Measurements from ENCODE around the gene MRPS31. TPM values are rescaled to one million over a fixed set of nuclear protein-coding genes. Genes with fewer than 3 reads are reported as not detected.

Gene MRPS31
- total RNA-seq, 2 donors from 2014 or later: 17.8 to 31.5 TPM

GRCh38 chr13:40779796-40780285 lies 8.9 kb upstream of the MRPS31 start:
- Histone ChIP-seq H3K27me3 (no peaks in the 10 kb centered on the region), H3K4me3 (no peak overlapping the region), H3K27ac (no peak overlapping the region), H3K36me3 (no peaks in the 10 kb centered on the region), H3K9me3 (no peaks in the 10 kb centered on the region), H3K4me1 (peaks cover 0 to 7% of the 10 kb centered on the region in 2 donors)
- no peak for TF ChIP-seq CTCF (IDR thresholded peaks at IDR 0.05)
- DNase-seq (ENCODE audit: low spot score): no peak

DNA sequence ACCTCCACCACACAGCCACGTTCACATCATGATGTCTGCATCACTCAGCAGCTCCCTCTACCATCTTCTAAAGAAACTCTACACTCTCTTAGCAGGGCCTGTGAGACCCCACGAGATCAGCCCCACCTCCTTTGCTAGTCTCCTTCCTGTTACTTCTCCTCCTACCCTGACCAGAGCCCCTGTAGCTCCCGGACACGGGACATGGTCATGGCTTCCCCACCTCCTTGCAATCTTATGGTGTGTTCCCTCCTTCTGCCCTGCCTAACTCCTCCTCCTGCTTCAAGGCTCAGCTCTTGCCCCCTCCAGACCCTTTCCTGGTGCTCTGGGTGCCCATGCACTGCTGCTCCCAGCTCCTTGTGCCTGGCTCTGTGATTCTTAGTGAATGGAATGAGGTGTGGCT lies 8.1 kb upstream of the MRPS31 start:
- H3K9me3 ChIP-seq: no peaks in the 10 kb centered on the region
- no peak overlapping the region for H3K27ac ChIP-seq
- no peak overlapping the region for H3K4me3 ChIP-seq
- peak; percentile 36 for DNase-seq (ENCODE audit: low spot score)
- H3K4me1 ChIP-seq: peaks cover 0 to 7% of the 10 kb centered on the region in 2 donors
- H3K36me3 ChIP-seq: no peaks in the 10 kb centered on the region
- TF ChIP-seq CTCF (IDR thresholded peaks at IDR 0.05): no peak
- no peaks in the 10 kb centered on the region for H3K27me3 ChIP-seq

DNA sequence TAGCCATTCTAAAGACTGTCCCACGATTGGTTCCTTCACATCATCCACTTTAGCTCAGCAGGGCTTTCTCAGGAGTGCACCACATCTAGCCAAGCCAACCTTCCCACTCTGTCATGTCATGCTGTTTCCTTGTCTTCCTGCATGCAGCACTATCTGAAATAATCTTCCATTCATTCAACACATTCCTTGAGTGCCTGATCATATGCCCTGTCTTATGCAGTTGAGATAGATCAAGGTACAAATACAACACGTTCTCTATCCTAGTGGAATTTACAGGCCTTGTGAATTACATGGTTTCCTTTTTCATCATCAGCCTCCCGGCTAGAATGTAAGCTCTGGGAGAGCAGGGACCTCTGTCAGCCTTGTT lies 6.8 kb upstream of the MRPS31 start:
- Histone ChIP-seq H3K36me3 (no peaks in the 10 kb centered on the region), H3K4me3 (no peak overlapping the region), H3K27me3 (no peaks in the 10 kb centered on the region), H3K4me1 (peaks cover 0 to 7% of the 10 kb centered on the region in 2 donors), H3K9me3 (no peaks in the 10 kb centered on the region), H3K27ac (no peak overlapping the region)
- no peak for TF ChIP-seq CTCF (IDR thresholded peaks at IDR 0.05)
- no peak for DNase-seq (ENCODE audit: low spot score)

- peaks cover 0 to 7% of the 10 kb centered on the region in 2 donors for H3K4me1 ChIP-seq
- H3K9me3 ChIP-seq: no peaks in the 10 kb centered on the region
- DNase-seq (ENCODE audit: low spot score): no peak
- no peak overlapping the region for H3K27ac ChIP-seq
- H3K4me3 ChIP-seq: peak overlapping the region in 1 of 2 donors; percentile 31
- TF ChIP-seq CTCF (IDR thresholded peaks at IDR 0.05): peak; percentile 78 to 84
- no peaks in the 10 kb centered on the region for H3K27me3 ChIP-seq
- H3K36me3 ChIP-seq: no peaks in the 10 kb centered on the region
These were observed 6.3 kb upstream of the MRPS31 start for GRCh38 chr13:40777166-40777808.

- no peaks in the 10 kb centered on the region for H3K9me3 ChIP-seq
- H3K36me3 ChIP-seq: no peaks in the 10 kb centered on the region
- H3K27me3 ChIP-seq: no peaks in the 10 kb centered on the region
- peaks cover 0 to 7% of the 10 kb centered on the region in 2 donors for H3K4me1 ChIP-seq
- no peak overlapping the region for H3K4me3 ChIP-seq
- TF ChIP-seq CTCF (IDR thresholded peaks at IDR 0.05): no peak
- H3K27ac ChIP-seq: no peak overlapping the region
- DNase-seq (ENCODE audit: low spot score): no peak
These were observed 5.7 kb upstream of the MRPS31 start for GRCh38 chr13:40776681-40777165.

GRCh38 chr13:40776232-40776631 lies 5.2 kb upstream of the MRPS31 start:
- Histone ChIP-seq H3K4me1 (peaks cover 0 to 7% of the 10 kb centered on the region in 2 donors), H3K27ac (no peak overlapping the region), H3K27me3 (no peaks in the 10 kb centered on the region), H3K9me3 (no peaks in the 10 kb centered on the region), H3K4me3 (no peak overlapping the region), H3K36me3 (no peaks in the 10 kb centered on the region)
- no peak for DNase-seq (ENCODE audit: low spot score)
- TF ChIP-seq CTCF (IDR thresholded peaks at IDR 0.05): no peak

All from right atrium auricular region (tissue), 2 donors.